GM19328 (cell line): ENCODE measurements around the gene RALGAPA2.

Experiments used
- ATAC-seq: cut with Tn5 transposase; IDR thresholded peaks from one replicate; pipeline ENCODE4 v1.9.1; 2021; ENCODE audit warnings: mild to moderate bottlenecking, moderate library complexity; ENCODE audit not compliant: unreplicated experiment

Gene RALGAPA2

DNA sequence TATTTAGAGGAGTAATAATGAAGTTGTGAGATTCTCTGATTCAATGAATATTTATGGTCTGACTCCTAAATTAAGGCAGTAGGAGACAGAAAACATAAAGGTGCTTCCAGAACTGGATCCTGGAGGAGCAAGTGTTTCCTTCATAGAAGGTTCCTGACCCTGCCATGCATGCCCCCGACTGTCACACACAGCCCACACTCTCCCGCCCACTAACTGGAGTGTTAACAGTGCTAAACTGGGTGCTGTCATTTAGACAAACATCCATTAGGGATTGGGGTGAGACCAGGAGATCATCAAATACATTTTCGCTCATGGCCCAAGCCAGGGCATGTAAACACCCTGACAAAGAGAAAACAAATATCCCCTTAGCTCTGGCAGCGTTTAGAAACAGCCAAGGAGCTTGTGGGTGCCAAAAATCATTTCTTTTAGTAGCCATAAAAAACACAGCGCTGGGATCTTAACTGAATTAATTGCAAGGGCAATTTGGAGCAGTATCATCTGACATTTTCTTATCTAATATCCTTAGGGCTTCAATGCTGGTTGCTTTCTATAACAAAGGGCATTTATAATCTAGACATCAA, 297.7 kb downstream of the RALGAPA2 start:
- no peak for ATAC-seq

- ATAC-seq, result no peak
Measured at GRCh38 chr20:20413810-20414281, 298.6 kb downstream of the RALGAPA2 start.

DNA sequence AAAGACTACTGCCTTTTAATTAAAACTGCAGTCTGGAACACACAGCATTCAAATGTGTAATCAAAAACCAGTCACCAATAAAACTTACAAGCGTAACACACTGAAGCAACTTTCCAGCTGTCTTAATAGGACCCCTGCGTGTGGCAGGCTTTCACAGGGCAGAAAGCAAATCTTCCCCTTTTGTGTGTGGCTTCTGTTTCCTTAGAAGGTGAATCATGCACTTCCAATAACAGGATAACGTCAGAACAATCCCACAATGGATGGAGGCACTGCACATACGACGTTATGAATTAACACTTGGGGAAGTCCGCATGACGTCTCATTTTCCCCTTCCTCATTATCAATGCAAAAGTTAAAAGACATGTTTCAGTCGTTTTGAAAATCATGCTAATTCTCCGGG, 299.7 kb downstream of the RALGAPA2 start:
- no peak for ATAC-seq

- ATAC-seq, result no peak
Measured at GRCh38 chr20:20411836-20412235, 300.6 kb downstream of the RALGAPA2 start.

DNA sequence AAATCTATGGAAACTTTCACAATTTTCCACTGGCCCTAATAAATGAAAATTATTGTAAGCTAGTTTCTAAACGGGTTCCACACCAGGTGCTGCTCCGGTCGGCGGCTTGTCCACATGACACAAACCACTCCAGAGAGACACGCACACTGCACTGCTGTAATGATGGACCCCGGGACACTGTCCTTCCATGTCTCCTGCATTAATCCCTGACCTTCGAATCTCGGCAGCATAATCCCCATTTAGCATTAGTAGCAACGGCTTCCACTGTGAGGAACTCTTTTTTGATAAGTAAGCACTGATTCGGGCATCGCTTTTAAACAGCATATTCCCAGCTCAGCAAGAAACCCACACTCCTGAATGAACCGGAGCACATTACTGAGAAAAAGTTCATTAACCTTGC, 301.0 kb downstream of the RALGAPA2 start:
- no peak for ATAC-seq

- ATAC-seq, result no peak
Measured at GRCh38 chr20:20410678-20411077, 301.8 kb downstream of the RALGAPA2 start.

- no peak for ATAC-seq
Measured at GRCh38 chr20:20409331-20409730, 303.1 kb downstream of the RALGAPA2 start.

- no peak for ATAC-seq
Measured at GRCh38 chr20:20407891-20408805, 304.3 kb downstream of the RALGAPA2 start.

GRCh38 chr20:20406306-20406705, 306.1 kb downstream of the RALGAPA2 start:
- no peak for ATAC-seq

DNA sequence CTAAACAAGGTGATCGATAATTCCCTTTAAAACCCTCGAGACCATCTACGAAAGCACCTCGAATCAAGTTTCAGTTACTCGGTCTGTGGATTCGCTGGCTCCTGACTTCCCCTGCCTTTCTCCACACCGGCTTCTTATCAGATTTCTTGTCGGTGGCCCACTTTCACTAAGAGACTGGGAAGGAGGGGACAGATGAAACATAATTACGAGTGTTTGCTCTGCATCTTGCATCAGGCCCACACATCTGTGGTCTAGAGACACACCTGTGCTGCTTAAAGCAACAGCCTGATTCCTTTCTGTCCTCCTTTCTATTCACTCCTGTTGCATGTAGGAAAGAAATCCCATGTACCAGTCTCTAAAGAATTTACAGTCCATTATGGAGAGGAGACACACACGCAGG, 306.8 kb downstream of the RALGAPA2 start:
- no peak for ATAC-seq

GRCh38 chr20:20404633-20405032, 307.8 kb downstream of the RALGAPA2 start:
- ATAC-seq, result no peak

GRCh38 chr20:20401991-20402390, 310.5 kb downstream of the RALGAPA2 start:
- no peak for ATAC-seq

DNA sequence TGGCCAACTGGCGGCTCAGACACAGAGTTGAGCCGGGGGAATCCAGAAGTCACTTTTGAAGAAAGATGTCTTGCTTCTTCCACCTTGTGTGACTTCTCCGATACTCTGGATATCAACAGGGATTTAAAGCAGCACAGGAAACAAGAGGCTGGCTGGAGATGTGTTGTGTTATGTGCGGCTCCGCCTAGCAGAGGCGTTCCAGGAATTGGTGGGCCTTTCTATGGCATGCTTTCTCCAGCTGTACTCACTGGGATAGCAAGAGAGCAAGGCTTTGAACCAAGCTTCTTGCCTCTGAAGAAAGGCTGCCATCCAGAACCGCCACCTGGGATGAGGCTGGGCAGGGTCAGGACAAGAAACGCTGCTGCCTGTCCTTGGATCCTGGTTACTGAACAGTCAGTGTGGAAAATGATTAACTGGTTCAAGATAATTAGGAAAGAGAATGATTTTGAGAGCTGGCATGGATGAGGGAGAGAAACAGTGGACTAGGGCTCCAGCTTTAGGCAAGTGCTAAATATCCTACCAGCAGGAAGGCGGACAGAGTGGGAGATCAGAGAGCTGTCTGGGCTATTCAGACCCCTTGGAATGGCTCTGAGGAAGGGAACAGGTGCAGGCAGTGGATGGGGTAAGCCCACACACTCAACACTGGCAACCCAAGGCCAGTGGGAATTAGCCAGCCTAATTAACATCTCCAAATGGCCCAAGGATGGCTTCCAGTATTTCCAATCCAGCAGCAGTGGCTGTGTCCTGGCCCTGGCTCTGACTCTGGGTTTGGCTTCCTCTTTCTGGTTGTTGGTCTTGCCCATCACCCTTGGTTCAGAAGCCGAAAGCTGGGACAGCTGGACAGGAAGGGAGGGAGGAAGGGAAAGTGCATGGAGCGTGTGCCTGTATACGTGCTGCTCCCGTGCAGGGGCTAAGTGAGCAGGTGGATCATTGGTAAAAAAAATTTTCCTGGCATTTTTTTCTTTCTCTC, 312.6 kb downstream of the RALGAPA2 start:
- no peak for ATAC-seq

DNA sequence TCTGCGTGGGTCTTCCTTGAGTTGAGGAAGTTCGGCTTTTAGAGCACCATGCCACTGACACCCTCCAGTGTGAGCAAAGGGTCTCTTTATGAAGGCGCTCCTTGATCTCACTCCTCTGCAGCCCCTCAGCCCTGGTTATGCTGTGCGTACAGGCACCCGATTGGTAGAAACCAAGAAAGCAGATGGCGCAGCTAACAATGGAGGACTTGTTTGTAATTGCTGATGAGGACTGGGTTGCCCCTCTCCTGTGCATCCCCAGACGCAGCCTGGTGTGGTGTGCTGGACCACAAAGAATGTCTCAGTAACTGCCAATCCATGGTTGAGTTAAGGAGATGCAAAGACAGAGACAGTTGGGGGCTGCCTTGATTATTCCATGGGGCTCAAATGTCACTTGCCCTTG, 314.3 kb downstream of the RALGAPA2 start:
- no peak for ATAC-seq

GRCh38 chr20:20396794-20397193, 315.6 kb downstream of the RALGAPA2 start:
- ATAC-seq, result no peak

- no peak for ATAC-seq
Measured at GRCh38 chr20:20395903-20396568, 316.4 kb downstream of the RALGAPA2 start.

- ATAC-seq, result no peak
Measured at GRCh38 chr20:20395087-20395486, 317.4 kb downstream of the RALGAPA2 start.

DNA sequence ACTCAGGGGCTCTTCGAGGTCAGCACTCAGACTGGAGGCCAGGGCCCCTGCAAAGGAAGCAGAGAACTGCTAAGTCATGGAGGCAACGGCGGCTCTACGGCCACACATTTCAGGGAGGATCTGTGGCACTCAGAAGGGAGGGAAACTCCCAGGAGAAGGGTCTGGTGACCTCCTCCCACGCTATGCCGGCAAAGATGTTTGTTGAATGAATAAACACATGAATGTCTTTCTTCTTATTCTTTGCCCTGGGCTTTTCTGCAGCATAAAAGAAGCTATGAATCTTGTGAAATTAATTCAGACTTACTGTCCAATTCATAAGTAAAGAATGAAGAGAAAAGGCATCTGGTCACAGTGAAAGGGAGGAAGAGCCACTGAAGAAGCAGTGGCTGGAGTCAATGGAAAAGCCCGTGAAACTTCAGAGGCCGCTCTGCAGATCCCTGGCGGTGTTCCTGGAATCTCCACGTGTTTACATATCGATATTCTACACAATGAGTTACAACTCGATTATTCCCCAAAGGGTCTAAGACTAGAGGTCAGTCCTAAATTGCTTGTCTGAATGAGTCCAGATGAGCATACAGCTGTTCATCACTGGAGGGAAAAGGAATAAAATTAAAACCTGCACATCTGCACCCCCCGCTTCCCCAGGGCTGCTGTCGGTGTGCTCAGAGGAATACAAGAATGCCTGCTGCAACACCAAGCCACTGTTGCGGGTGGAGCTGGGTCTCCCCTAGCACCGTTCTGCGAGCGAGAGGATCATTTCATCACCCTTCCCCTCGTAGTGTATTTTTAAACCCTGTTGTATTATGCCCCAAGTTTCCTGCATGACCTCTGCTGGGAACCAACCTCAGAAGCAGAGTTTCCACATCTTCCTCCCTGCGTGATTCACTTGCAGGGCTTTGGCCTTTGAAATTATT, 319.0 kb downstream of the RALGAPA2 start:
- ATAC-seq, result no peak

DNA sequence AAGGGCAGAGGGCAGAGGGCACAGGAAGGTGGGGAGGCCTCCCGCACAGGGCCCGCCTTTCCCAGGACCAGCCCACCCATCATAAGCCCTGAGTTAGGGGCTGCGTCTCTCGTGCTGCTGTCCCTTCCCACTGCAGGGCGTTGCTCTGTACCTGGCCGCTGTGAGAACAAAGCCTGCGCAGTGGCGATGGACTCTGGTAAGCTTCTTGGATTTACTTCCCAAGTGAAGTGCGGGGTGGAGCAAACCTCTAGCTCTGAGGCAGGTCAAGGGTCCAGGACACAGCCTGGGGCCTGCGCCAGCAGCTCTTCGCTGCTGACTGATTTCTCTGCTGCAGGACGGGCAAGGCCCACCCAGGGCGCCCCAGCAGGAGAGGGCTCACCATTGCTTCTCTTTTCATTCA, 320.7 kb downstream of the RALGAPA2 start:
- ATAC-seq, result no peak

- no peak for ATAC-seq
Measured at GRCh38 chr20:20391115-20391514, 321.3 kb downstream of the RALGAPA2 start.
